DMS153 treated with DMSO at 0.1 percent for 48 hours (cell line): Measurements from ENCODE around the gene VAMP4.

Experiments used
- DNase-seq: peaks from one replicate; lab custom pipeline; 2025; ENCODE audit not compliant: unreplicated experiment; lab: John Stamatoyannopoulos, UW

VAMP4 gene

GRCh38 chr1:171654201-171654941 lies 87.5 kb downstream of the VAMP4 start:
- DNase-seq, result no peak

DNA sequence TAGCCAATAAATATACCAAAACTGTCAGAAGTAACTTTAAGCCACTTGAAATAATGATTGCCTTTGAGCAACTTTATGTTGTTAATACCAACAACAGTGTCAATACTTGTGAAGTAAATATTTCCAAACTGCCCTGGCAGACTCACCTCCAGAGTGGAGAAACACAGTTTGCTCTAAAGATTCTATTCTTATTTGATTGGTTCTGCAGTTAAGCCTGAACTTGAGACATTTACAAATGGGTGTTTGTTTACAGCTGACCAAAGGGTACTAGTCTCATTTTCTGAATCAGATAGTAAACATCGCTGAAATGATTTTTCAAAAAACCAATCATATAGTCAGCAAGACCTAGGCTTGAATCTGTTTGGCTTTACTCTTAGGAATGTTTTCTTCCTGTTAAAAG lies 88.1 kb downstream of the VAMP4 start:
- no peak for DNase-seq

DNA sequence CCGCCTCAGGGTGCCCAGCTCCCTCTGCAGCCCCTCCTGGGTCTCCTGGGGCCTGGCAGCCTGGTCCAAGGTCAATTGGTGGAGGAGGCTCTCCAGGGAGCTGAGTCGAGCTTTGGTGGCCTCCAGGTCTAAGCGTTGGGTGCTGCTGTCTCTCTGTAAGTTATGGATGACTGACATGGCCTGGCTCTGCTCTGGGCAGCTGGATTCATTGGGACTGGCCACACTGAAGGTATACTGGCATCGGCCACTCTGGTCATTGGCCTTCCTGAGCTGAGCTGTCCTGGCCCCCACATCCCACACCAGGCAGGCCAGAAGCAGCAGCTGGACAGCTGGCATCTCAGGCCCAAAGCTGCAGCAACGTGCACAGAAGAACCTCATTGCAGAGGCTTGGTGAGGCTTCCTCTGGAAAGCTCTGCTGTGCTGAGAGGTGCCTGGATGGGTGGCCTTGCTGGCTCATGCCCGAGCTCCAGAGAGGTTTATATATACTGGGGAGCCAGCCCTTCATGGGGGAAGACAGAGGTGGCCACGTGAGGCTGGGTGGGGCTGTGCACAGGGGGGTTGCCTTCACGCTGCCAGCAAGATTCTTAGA lies 89.5 kb downstream of the VAMP4 start, which contains the start of gene MYOC:
Gene MYOC (minus strand): TSS at position 455 of the 589 bp plus-strand sequence. CDS start 77 bp downstream, at position 378.
- DNase-seq, result no peak
